Hepatocyte (in vitro differentiated cells): Measurements from ENCODE around the gene FYN. TPM values are rescaled to one million over a fixed set of nuclear protein-coding genes. Genes with fewer than 3 reads are reported as not detected.
A peak's percentile ranks its signal among the peaks of the same experiment; 100 is the strongest.

Source experiments
- DNase-seq: peaks from one replicate; pipeline ENCODE4 v3.0.0-alpha.2; 2016; ENCODE audit warnings: low spot score
- H2AFZ ChIP-seq: fragments of 200-600 bp; sonication (generic); 2 replicates; pipeline ENCODE4 v1.6.0; 2016; ENCODE audit warnings: antibody characterized with exemption, mild to moderate bottlenecking
- H3K27ac ChIP-seq: fragments of 200-600 bp; sonication (generic); 2 replicates; pipeline ENCODE4 v1.5.1; 2016; ENCODE audit warnings: mild to moderate bottlenecking
- H3K27me3 ChIP-seq: fragments of 200-600 bp; sonication (generic); 2 replicates; pipeline ENCODE4 v1.6.1; 2016
- H3K36me3 ChIP-seq: fragments of 200-600 bp; sonication (generic); replicated peaks from 2 replicates; pipeline ENCODE4 v1.5.1; 2016; ENCODE audit warnings: low read depth; ENCODE audit not compliant: insufficient read depth
- H3K4me1 ChIP-seq: fragments of 200-600 bp; sonication (generic); 2 replicates; pipeline ENCODE4 v1.5.1; 2016; ENCODE audit warnings: mild to moderate bottlenecking, moderate library complexity; ENCODE audit not compliant: insufficient read depth
- H3K4me2 ChIP-seq: fragments of 200-600 bp; sonication (generic); 2 replicates; pipeline ENCODE4 v1.6.0; 2016
- H3K4me3 ChIP-seq: fragments of 200-600 bp; sonication (generic); 2 replicates; pipeline ENCODE4 v1.5.1; 2016; ENCODE audit warnings: mild to moderate bottlenecking
- H3K79me2 ChIP-seq: fragments of 200-600 bp; sonication (generic); 2 replicates; pipeline ENCODE4 v1.6.0; 2017; ENCODE audit warnings: mild to moderate bottlenecking
- H3K9me2 ChIP-seq: fragments of 200-600 bp; sonication (generic); replicated peaks from 2 replicates; pipeline ENCODE4 v1.6.0; 2017; ENCODE audit warnings: mild to moderate bottlenecking; ENCODE audit not compliant: insufficient read depth
- H3K9me3 ChIP-seq: fragments of 200-600 bp; sonication (generic); 2 replicates; pipeline ENCODE4 v1.5.1; 2016; ENCODE audit warnings: low read depth, mild to moderate bottlenecking
- H4K20me1 ChIP-seq: fragments of 200-600 bp; sonication (generic); 2 replicates; pipeline ENCODE4 v1.6.0; 2016; ENCODE audit warnings: mild to moderate bottlenecking; ENCODE audit not compliant: insufficient read depth, poor library complexity, severe bottlenecking
- EZH2 ChIP-seq: fragments of 200-600 bp; sonication (generic); IDR thresholded peaks from 2 replicates; pipeline ENCODE4 v1.6.1; 2016; ENCODE audit warnings: antibody characterized with exemption, mild to moderate bottlenecking, borderline replicate concordance
- EZH2phosphoT487 ChIP-seq: fragments of 200-600 bp; sonication (generic); IDR thresholded peaks from one replicate; pipeline ENCODE4 v1.6.1; 2018; ENCODE audit warnings: antibody characterized with exemption, mild to moderate bottlenecking, low read depth, moderate library complexity; ENCODE audit not compliant: unreplicated experiment, severe bottlenecking
- WGBS: methylation state at CpG from one replicate; pipeline ENCODE4 v1.1.6; 2016; ENCODE audit warnings: low lambda C conversion rate; ENCODE audit errors: missing lambda C conversion rate; 5-methylcytosine and 5-hydroxymethylcytosine counted together
- polyA plus RNA-seq: library from polyadenylated mRNA; unstranded; fragments of >200 nt; fragmentation: Nextera tagmentation; extraction: Ambion mirVana; gene quantifications from 2 replicates; pipeline ENCODE4 v1.2.1, GENCODE V29; 2016
- total RNA-seq: library from RNA; depleted of rRNA; stranded (reverse); fragments of >200 nt; gene quantifications from 2 replicates; pipeline ENCODE4 v1.2.3, GENCODE V29; 2014
- TF ChIP-seq, protein P1 (sequence below): fragments of 200-600 bp; sonication (generic); IDR thresholded peaks from 2 replicates; pipeline ENCODE4 v1.5.1; 2016; ENCODE audit warnings: antibody characterized with exemption, mild to moderate bottlenecking; ENCODE audit not compliant: poor library complexity

FYN gene
- total and polyA plus RNA-seq, 2 experiments from 2014 or later = 40.0 to 70.1 TPM

- no peaks in the 10 kb centered on the region for H3K9me3 ChIP-seq
- H4K20me1 ChIP-seq = no peaks in the 10 kb centered on the region
- TF ChIP-seq EZH2 (no peak), EZH2phosphoT487 (no peak)
- TF ChIP-seq, protein P1, sequence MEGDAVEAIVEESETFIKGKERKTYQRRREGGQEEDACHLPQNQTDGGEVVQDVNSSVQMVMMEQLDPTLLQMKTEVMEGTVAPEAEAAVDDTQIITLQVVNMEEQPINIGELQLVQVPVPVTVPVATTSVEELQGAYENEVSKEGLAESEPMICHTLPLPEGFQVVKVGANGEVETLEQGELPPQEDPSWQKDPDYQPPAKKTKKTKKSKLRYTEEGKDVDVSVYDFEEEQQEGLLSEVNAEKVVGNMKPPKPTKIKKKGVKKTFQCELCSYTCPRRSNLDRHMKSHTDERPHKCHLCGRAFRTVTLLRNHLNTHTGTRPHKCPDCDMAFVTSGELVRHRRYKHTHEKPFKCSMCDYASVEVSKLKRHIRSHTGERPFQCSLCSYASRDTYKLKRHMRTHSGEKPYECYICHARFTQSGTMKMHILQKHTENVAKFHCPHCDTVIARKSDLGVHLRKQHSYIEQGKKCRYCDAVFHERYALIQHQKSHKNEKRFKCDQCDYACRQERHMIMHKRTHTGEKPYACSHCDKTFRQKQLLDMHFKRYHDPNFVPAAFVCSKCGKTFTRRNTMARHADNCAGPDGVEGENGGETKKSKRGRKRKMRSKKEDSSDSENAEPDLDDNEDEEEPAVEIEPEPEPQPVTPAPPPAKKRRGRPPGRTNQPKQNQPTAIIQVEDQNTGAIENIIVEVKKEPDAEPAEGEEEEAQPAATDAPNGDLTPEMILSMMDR = no peak
- H3K9me2 ChIP-seq = no peaks in the 10 kb centered on the region
- H2AFZ ChIP-seq = no peak overlapping the region
- no peak overlapping the region for H3K4me2 ChIP-seq
- peaks cover 4% of the 10 kb centered on the region for H3K4me1 ChIP-seq
- no peaks in the 10 kb centered on the region for H3K27me3 ChIP-seq
- DNase-seq = no peak
- no peaks in the 10 kb centered on the region for H3K36me3 ChIP-seq
- 93% methylated on average over 2 of the region's 2 CpGs for WGBS
- H3K27ac ChIP-seq = peak overlapping the region; percentile 29
- no peak overlapping the region for H3K4me3 ChIP-seq
- no peaks in the 10 kb centered on the region for H3K79me2 ChIP-seq
These were observed 112.0 kb downstream of the FYN start for GRCh38 chr6:111761212-111761611.

- peak; percentile 18 for DNase-seq
- H3K36me3 ChIP-seq = no peaks in the 10 kb centered on the region
- TF ChIP-seq, protein P1 = no peak
- TF ChIP-seq EZH2phosphoT487 (no peak), EZH2 (no peak)
- no peaks in the 10 kb centered on the region for H3K79me2 ChIP-seq
- peak overlapping the region; percentile 69 for H3K27ac ChIP-seq
- no peaks in the 10 kb centered on the region for H3K27me3 ChIP-seq
- H3K4me1 ChIP-seq = peaks cover 4% of the 10 kb centered on the region
- H3K9me2 ChIP-seq = no peaks in the 10 kb centered on the region
- H3K9me3 ChIP-seq = no peaks in the 10 kb centered on the region
- peak overlapping the region; percentile 49 for H3K4me2 ChIP-seq
- no peak overlapping the region for H3K4me3 ChIP-seq
- 67% methylated on average over 18 of the region's 18 CpGs for WGBS
- no peak overlapping the region for H2AFZ ChIP-seq
- H4K20me1 ChIP-seq = no peaks in the 10 kb centered on the region
These were observed 113.1 kb downstream of the FYN start for GRCh38 chr6:111759836-111760785.

GRCh38 chr6:111759331-111759835, 113.9 kb downstream of the FYN start:
- Histone ChIP-seq H3K4me3 (no peak overlapping the region), H4K20me1 (no peaks in the 10 kb centered on the region), H3K4me2 (peak overlapping the region; percentile 49)

More at GRCh38 chr6:111759331-111759835, 113.9 kb downstream of the FYN start:
- Histone ChIP-seq H3K36me3 (no peaks in the 10 kb centered on the region), H3K4me1 (peaks cover 4% of the 10 kb centered on the region), H3K9me2 (no peaks in the 10 kb centered on the region), H3K27ac (peak overlapping the region; percentile 69), H3K27me3 (no peaks in the 10 kb centered on the region), H2AFZ (no peak overlapping the region), H3K9me3 (no peaks in the 10 kb centered on the region), H3K79me2 (no peaks in the 10 kb centered on the region)
- 61% methylated on average over 10 of the region's 10 CpGs for WGBS
- no peak for DNase-seq
- TF ChIP-seq, protein P1 = no peak
